Activated CD4-positive, CD25-positive, alpha-beta regulatory T cell (primary cell): ENCODE results near the gene GSS.

Experiments used
- DNase-seq, 4 experiments: peaks; one replicate each; lab custom pipeline; 2025; lab: John Stamatoyannopoulos, UW

The GSS gene

DNA sequence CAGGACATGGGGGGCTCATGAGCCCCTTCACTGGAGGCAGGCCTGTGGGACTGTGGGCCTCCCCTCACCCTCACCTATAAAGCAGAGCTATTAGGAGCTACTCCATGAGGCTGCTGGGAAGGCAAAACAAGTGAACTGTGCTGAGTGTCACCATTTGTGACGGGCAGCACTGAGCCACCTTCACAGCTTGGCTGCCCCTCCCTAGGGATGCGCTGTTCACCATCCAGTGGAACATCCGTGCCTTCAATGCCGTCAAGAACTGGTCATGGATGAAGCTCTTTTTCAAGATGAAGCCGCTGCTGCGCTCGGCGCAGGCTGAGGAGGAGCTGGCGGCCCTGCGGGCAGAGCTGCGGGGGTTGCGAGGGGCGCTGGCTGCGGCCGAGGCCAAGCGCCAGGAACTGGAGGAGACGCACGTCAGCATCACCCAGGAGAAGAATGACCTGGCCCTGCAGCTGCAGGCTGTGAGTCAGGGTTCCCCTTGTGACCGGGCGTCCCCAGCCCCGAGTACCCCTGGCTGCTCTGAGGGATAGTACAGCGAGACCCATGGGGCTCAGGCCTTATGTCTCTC, 38.4 kb upstream of the GSS start:
- DNase-seq: no peak

- no peak for DNase-seq
These were observed 37.3 kb upstream of the GSS start for GRCh38 chr20:34992751-34993417.

GRCh38 chr20:34990661-34991214, 35.1 kb upstream of the GSS start:
- no peak for DNase-seq

GRCh38 chr20:34990231-34990630, 34.6 kb upstream of the GSS start:
- DNase-seq: no peak

GRCh38 chr20:34989670-34990069, 34.1 kb upstream of the GSS start:
- DNase-seq: no peak

GRCh38 chr20:34989118-34989517, 33.5 kb upstream of the GSS start:
- no peak for DNase-seq

DNA sequence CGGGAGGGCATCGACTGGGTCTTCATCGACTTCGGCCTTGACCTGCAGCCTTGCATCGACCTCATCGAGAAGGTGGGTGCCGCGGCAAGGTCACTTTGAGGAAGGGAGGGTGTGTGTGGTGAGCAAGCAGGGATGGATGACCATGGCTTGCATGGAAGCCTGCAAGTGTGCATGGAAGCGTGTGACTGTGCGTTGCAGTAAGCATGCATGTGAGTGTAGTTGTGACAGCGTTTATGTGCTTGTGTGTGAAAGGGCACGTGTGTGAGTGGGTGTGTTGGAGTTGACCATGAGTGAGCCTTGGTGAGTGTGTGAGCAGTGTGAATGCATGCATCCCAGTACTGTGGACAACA, 32.6 kb upstream of the GSS start:
- DNase-seq: no peak

DNA sequence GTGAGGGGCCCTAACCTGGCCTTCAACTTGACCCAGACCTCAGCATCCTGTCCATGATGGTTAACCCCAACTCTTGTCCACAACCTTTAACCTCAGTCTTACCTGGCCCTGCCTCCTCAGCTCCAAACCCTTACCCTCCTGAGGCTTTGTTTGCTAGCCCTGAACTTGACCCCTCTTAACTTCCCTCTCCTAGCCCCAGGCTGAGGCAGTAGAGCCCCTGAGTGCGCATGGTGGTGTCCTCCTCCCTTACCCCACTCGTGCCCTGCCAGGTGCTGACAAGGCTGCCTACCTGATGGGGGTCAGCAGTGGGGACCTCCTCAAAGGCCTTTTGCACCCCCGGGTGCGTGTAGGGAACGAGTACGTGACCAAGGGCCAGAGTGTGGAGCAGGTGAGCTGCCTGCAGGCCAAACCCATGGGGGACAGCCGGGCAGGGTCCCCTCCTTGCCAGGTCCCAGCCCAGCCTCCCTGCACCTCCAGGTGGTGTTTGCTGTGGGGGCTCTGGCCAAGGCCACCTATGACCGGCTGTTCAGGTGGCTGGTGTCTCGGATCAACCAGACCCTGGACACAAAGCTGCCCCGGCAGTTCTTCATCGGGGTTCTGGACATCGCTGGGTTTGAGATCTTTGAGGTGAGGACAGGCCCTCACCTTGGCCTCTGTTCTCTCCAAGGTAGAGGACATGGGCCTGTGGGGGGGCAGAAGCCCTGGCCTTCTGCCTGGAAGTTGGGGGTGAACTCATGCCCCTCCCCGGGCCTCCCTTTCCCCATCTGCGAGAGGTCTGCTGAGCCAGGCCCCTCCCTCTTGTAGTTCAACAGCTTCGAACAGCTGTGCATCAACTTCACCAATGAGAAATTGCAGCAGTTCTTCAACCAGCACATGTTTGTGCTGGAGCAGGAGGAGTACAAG, 31.9 kb upstream of the GSS start:
- no peak for DNase-seq

DNA sequence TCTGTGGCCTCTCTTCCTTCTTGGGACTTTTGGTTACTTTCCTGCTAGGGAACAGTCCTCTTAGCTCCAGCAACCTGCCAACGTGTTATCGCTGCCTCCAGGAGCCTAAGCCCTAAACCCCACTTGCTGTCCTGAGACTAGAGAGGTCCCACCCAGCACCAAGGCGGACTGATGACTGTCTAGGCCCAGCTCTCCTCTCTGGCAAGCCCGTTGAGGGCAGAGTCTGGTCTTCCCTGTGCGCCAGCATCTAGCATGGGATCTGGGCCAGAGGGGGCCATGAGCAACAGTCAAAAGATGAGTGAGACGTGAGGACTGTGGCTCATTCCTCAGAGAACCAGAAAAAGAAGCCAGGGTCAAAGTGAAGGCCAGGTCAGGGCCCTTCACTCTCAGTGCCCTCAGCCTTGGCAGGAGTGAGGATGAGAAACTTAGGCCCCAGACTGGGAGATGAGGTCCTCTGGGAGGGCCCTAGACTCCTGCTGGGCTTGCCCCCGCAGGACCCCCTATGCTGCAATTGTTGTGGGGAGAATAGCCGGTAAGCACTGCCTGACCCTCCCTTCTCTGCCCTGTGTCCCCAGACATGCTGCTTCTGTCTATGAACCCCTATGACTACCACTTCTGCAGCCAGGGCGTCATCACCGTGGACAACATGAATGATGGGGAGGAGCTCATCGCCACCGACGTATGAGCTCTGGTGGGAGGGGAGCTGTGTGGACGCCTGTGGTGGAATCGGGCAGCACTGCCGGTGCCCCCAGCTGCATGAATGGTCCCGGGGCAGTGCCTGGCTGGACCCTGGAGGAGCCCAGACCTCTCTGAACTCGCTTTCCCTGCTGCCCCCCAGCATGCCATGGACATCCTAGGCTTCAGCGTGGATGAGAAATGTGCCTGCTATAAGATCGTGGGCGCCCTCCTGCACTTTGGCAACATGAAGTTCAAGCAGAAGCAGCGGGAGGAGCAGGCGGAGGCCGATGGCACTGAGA, 31.0 kb upstream of the GSS start:
- DNase-seq: no peak

DNA sequence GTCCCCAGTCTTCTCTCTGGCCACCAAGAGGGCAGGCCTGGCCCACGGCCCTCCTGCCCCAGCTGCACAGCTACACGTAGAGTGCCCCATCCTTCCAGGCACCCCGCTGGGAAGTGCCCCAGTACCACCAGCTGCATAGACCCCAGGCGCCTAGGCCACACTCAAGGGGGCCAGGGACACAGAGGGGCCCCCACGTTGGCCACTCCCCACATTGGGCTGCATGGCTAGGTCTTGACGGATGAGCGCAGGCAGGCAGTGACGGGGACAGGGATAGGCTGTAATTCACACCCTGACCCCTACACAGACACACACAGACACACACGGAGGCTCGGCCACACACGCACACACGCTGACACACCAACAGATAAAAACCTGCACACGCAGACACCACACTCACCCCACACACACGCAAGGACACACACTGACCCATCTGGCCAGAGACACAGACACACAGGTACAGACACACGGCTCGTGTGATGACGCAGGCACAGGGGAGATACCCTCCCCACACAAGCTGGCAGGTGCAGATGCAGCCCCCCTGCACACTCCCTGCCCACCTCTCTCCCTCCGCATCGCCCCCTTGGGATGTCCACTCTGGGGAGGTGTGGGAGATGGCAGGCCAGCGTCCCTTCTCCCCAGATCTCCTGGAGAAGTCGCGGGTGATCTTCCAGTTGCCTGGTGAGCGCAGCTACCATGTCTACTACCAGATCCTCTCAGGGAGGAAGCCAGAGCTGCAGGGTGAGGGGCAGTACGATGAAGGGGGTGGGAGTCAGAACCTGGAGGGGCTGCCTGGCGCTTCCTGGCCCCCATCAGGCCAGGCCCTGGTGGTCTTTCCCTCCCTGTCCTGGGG, 30.1 kb upstream of the GSS start:
- no peak for DNase-seq

- no peak for DNase-seq
These were observed 29.2 kb upstream of the GSS start for GRCh38 chr20:34984756-34985261.

GRCh38 chr20:34983995-34984735, 28.6 kb upstream of the GSS start:
- no peak for DNase-seq

DNA sequence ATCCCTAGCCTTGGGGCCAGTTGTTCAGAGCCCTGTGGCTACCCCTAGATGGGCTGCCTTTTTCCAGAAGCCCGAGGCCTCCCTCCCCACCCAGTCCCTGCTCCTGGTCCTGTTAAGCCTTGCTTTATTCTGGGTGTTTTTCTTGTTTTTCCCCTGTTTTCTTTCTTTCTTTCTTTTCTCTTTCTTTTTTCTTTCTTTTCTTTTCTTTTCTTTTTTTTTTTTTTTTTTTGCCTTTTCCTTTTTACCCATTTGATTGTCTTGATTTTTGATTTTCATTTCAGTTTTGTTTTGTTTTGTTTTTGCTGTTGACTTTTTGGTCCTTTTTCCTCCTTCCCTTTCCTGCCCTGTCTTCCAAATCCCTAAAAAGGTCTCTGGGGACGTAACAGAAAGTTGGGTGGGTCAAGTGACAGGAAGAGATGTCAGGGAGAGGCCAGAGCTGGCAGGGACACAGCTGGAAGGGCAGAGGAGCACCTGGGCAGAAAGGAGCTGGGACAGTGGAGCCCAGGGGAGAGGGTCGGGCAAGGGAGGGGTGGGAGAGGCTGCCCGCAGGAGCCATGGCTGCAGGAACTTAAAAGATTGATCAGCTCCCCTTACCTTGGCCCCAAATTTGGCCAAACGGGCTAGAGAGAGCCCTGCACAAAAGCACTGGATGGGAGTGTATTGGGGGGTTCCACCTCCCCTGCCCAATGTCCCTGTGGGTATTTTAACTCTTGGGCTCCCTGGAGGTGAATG, 27.6 kb upstream of the GSS start:
- DNase-seq: no peak

- no peak for DNase-seq
These were observed 26.9 kb upstream of the GSS start for GRCh38 chr20:34982270-34983088.

GRCh38 chr20:34980543-34981233, 25.1 kb upstream of the GSS start:
- no peak for DNase-seq

- DNase-seq: no peak
These were observed 24.0 kb upstream of the GSS start for GRCh38 chr20:34979366-34980153.
